GM18861 (cell line): ENCODE results near the gene GPHA2.

Source experiments
- ATAC-seq: cut with Tn5 transposase; IDR thresholded peaks from one replicate; pipeline ENCODE4 v1.9.1; 2021; ENCODE audit not compliant: unreplicated experiment

The GPHA2 gene

GRCh38 chr11:64892838-64893193 is 42.9 kb downstream of the GPHA2 start:
- no peak for ATAC-seq

GRCh38 chr11:64892411-64892831 is 43.3 kb downstream of the GPHA2 start:
- no peak for ATAC-seq

GRCh38 chr11:64891880-64892279 is 43.8 kb downstream of the GPHA2 start:
- ATAC-seq, result no peak

- no peak for ATAC-seq
Measured at GRCh38 chr11:64891215-64891848, 44.4 kb downstream of the GPHA2 start.

- no peak for ATAC-seq
Measured at GRCh38 chr11:64890522-64890939, 45.2 kb downstream of the GPHA2 start.

GRCh38 chr11:64888729-64889511 is 46.8 kb downstream of the GPHA2 start:
- ATAC-seq, result no peak

GRCh38 chr11:64888406-64888728 is 47.3 kb downstream of the GPHA2 start:
- ATAC-seq, result no peak

- ATAC-seq, result no peak
Measured at GRCh38 chr11:64887757-64888405, 47.8 kb downstream of the GPHA2 start.

GRCh38 chr11:64887234-64887756 is 48.4 kb downstream of the GPHA2 start:
- no peak for ATAC-seq

- no peak for ATAC-seq
Measured at GRCh38 chr11:64885367-64886286, 50.1 kb downstream of the GPHA2 start.
